ENCODE data around the gene F7.

The F7 gene

DNA sequence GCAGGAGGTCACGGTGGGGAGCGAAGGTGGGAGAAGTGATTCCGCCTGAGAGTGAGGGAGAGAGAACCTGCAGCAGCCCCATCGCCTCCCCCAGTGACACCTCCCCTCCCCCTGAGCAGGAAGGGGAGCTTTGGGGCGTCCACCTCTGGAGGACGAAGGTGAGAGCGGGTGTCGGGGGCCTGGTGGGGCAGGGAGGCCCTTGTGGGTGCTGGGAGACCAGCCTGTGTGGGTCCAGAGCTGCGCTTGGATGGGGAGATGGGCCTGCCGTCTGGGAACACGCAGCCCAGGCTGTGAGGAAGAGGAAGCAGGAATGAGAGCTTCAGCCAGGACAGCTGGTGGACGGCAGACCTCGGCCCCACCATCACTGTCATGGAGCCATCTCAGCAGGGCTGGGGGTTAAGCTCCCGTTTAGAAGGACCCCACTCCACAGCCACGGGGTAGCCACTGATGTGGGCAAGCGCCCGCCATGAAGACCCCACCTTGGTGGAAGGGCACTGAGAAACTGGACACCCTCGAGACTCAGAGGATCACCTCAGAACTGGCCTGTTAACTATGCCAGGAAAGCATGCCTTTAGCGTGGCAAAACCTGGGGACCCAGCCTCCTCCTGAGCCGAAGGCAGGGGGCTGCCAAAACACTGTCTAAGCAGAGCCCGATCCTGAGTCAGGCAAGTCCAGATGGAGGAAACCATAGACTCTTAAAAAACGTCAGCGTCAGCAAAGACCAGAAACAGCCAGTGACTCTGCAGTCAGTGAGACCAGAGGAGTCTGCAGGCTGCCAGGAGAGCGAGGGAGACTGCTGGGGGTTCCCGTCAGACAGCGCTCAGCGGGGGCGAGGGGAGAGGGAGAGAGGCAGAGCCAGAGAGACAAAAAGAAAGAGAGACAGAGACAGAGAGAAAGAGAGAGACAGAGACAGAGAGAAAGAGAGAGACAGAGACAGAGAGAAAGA is 46.4 kb downstream of the F7 start:
- peaks cover 4% of the 10 kb centered on the region for H3K9me3 ChIP-seq (ENCODE audit: severe bottlenecking)
- H3K27ac ChIP-seq: no peak overlapping the region
- no peaks in the 10 kb centered on the region for H3K36me3 ChIP-seq
- no peaks in the 10 kb centered on the region for H3K27me3 ChIP-seq (ENCODE audit: insufficient read depth, low read depth, severe bottlenecking)
- H3K4me3 ChIP-seq (ENCODE audit: low read depth, low read length): no peak overlapping the region
- TF ChIP-seq, protein P1, sequence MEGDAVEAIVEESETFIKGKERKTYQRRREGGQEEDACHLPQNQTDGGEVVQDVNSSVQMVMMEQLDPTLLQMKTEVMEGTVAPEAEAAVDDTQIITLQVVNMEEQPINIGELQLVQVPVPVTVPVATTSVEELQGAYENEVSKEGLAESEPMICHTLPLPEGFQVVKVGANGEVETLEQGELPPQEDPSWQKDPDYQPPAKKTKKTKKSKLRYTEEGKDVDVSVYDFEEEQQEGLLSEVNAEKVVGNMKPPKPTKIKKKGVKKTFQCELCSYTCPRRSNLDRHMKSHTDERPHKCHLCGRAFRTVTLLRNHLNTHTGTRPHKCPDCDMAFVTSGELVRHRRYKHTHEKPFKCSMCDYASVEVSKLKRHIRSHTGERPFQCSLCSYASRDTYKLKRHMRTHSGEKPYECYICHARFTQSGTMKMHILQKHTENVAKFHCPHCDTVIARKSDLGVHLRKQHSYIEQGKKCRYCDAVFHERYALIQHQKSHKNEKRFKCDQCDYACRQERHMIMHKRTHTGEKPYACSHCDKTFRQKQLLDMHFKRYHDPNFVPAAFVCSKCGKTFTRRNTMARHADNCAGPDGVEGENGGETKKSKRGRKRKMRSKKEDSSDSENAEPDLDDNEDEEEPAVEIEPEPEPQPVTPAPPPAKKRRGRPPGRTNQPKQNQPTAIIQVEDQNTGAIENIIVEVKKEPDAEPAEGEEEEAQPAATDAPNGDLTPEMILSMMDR (IDR thresholded peaks at IDR 0.05; ENCODE audit: low read depth, low read length): no peak
- DNase-seq: peak; percentile 8

DNA sequence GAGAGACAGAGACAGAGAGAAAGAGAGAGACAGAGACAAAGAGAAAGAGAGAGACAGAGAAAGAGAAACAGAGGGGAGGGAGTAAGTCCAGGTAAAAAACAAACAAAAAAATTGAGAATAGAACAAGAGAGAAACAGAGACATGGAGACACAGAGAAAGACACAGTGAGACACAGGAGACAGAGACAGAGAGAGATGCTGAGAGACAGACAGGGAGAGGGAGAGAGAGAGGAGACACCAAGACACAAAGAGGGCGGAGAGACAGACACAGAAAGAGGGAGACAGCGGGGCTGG is 47.0 kb downstream of the F7 start:
- no peak for DNase-seq
- TF ChIP-seq, protein P1 (IDR thresholded peaks at IDR 0.05; ENCODE audit: low read depth, low read length): no peak
- peak overlapping the region; percentile 42 for H3K4me3 ChIP-seq (ENCODE audit: low read depth, low read length)

DNA sequence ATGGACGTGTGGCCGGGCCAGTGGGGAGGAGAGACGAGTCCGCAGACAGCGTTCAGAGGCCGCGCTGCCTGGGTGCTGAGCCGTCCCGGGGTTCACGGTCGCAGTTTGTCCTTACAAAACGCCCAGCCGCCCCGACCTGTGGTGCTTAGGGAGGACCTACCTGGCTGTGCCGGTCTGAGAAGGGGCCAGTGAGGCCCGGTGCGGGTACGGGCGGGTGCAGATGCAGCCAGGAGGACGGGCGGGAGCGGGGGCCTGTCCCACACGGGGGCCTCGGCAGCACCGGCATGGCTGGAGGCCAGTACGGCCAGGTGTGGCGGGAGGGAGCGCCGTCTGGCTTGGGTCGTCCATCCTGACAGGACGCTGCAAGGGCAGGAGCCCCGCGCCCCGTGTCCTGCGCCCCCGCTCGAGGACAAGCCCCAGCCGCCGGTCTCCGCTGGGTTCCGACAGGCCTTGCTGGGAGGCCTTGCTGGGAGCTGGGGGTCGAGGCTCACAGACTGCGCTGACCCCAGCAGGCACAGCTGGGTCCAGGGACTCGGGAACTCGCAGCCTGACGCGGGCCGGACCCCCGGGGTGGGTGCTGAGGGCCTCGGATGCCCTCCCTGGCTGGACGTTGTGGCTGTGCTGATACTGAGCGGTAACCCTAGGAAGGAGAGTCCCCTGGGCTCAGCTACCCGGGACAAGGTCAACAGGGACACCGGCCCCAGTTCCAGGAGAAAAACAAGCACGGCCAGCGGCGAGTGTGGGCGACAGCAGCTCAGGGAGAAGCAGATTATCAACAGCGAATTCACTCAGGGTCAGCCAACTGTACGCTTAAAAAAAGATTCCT is 47.6 kb downstream of the F7 start:
- peak overlapping the region; percentile 42 for H3K4me3 ChIP-seq (ENCODE audit: low read depth, low read length)
- H3K27ac ChIP-seq: peak overlapping the region; percentile 45
- H3K27me3 ChIP-seq (ENCODE audit: insufficient read depth, low read depth, severe bottlenecking): no peaks in the 10 kb centered on the region
- H3K36me3 ChIP-seq: no peaks in the 10 kb centered on the region
- TF ChIP-seq, protein P1 (IDR thresholded peaks at IDR 0.05; ENCODE audit: low read depth, low read length): 0 out of 2 replicates have a peak, but pooled peaks have one; percentile 2
- DNase-seq: peak; percentile 58
- H3K9me3 ChIP-seq (ENCODE audit: severe bottlenecking): peaks cover 4% of the 10 kb centered on the region

More for the DNA sequence above, 47.0 kb downstream of the F7 start:
- Histone ChIP-seq H3K27ac (peak overlapping the region; percentile 45), H3K9me3 (ENCODE audit: severe bottlenecking) (peaks cover 4% of the 10 kb centered on the region), H3K36me3 (no peaks in the 10 kb centered on the region), H3K27me3 (ENCODE audit: insufficient read depth, low read depth, severe bottlenecking) (no peaks in the 10 kb centered on the region)

DNA sequence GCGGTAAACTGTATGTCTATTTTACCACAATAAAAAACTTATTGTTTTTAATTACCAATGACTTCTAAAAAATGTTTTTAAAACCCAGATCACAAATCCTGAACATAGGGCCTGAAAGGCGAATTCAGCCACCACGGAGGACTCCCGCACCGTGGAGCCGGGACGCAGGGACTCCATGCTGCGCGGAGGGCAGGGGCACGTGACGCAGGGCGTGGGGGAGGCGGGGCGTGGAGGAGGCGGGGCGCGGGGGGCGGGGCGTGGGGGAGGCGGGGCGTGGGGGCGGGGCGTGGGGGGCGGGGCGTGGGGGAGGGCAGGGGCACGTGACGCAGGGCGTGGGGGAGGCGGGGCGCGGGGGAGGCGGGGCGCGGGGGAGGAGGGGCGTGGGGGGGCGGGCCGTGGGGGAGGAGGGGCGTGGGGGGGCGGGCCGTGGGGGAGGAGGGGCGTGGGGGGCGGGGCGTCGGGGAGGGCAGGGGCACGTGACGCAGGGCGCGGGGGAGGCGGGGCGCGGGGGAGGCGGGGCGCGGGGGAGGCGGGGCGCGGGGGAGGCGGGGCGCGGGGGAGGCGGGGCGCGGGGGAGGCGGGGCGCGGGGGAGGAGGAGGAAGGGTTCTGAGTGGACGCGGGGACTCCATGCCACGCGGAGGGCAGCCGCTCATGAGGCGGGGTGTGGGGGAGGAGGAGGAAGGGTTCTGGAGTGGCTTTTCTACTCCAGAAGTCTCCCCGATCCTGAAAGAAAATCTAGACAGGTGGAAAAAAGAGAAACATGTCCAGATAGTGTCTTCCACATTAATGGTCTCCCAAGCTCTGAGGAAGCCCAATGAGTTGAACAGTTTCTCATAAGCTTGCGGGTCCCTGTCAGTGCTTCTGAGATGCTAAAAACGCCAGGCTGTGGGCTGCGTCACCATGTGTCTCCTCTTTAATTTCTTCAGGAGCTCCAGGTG is 48.5 kb downstream of the F7 start:
- Histone ChIP-seq H3K27me3 (ENCODE audit: insufficient read depth, low read depth, severe bottlenecking) (no peaks in the 10 kb centered on the region), H3K27ac (peak overlapping the region; percentile 45), H3K4me3 (ENCODE audit: low read depth, low read length) (peak overlapping the region; percentile 42), H3K36me3 (no peaks in the 10 kb centered on the region), H3K9me3 (ENCODE audit: severe bottlenecking) (peaks cover 4% of the 10 kb centered on the region)
- TF ChIP-seq, protein P1 (IDR thresholded peaks at IDR 0.05; ENCODE audit: low read depth, low read length): no peak
- peak; percentile 64 for DNase-seq

DNA sequence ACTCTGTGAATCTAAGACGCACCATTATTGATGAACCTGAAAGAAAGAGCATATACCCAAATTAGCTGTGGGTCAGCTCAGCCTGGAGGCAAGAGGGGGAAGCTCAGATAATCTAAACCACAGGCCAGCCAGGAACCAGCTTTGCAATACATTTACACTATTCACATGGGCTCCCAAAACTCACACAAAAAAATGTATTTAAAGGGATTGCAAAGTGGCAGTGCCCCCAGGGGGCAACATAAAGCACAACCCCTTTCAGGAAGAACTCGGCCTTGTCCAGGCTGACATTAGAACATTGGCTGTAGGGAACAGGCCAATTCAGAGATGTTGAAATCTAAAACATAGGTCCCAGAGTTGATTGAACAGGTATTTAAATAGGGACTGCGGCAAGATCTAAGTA is 49.6 kb downstream of the F7 start:
- no peak for DNase-seq
- TF ChIP-seq, protein P1 (IDR thresholded peaks at IDR 0.05; ENCODE audit: low read depth, low read length): 0 out of 2 replicates have a peak, but pooled peaks have one; percentile 1
- Histone ChIP-seq H3K9me3 (ENCODE audit: severe bottlenecking) (peaks cover 4% of the 10 kb centered on the region), H3K27ac (no peak overlapping the region), H3K4me3 (ENCODE audit: low read depth, low read length) (no peak overlapping the region), H3K36me3 (no peaks in the 10 kb centered on the region; the same call in 1 of the 2 replicates), H3K27me3 (ENCODE audit: insufficient read depth, low read depth, severe bottlenecking) (no peaks in the 10 kb centered on the region)

Data from WERI-Rb-1 (cell line).